DMS114 treated with DMSO at 0.1 percent for 48 hours (cell line): Measurements from ENCODE around the gene TCF7L1.
"Not testable (repeated sequence)": the region's sequence is repeated elsewhere in the genome, so short reads cannot be mapped to it uniquely, and the experiment has no call there.

Source experiments
- DNase-seq: peaks from one replicate; lab custom pipeline; 2025; ENCODE audit not compliant: unreplicated experiment; lab: John Stamatoyannopoulos, UW

TCF7L1 gene

GRCh38 chr2:85277416-85278158 is 144.4 kb downstream of the TCF7L1 start:
- no peak for DNase-seq

- DNase-seq, result no peak
Observed at GRCh38 chr2:85278361-85278760, 145.2 kb downstream of the TCF7L1 start.

DNA sequence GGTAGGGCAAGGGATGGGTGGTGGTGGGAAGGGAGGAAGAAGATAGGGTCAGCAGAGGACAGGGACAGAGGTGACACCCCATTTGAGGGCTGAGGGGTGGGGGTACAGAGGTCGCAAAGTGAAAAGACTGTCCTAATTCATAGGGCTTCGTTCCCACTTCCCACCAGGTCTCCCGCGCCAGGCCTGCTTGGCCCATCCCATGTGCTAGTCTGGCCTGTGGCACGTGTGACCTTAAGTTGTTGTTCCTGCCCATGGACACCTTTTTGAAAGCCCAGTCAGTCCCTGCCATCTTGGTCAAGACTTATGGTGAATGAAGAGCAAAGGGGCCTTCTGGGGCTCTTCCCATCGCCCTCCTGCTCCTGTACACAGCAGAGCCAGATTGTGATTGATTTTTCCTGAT is 148.4 kb downstream of the TCF7L1 start:
- DNase-seq, result no peak

DNA sequence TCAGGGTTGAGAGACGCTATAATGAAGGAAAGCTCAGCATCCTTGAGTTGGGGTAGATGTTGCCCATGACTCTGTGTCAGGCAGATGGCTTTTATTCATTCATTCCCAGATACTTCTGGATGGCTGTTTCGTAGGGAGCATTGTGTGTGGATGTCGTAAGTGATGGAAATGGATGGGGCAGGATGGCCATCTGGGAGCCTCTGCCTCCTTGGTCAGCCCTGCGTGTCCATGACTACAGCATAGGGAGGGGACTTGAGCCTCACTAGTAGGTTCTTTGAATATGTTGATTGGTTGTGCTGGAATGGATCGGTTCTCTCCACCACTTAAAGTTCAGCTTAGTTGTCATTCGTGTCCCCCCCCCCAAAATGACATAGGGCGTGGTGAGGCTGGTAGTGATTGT is 149.7 kb downstream of the TCF7L1 start:
- no peak for DNase-seq

DNA sequence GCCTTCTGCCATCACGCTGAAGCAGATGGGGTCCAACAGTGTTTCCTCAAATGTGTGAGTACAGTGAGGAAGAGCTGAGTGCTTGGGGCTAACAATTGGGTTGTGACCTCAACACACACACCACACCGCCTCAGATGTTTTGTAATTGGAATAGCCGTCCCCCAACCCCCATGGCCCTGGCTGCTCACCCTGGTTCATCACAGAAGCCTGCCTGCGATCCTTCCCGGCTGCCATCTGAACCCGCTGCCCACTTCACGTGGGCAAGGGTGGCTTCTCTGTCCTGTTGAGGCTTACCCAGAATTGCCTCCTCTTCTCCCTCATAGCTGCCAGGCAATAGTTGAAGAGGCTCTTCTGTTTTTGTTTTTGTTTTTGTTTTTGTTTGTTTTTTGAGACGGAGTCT is 150.4 kb downstream of the TCF7L1 start:
- no peak for DNase-seq

GRCh38 chr2:85286918-85287317 is 153.7 kb downstream of the TCF7L1 start:
- DNase-seq, result no peak

GRCh38 chr2:85287721-85288120 is 154.5 kb downstream of the TCF7L1 start:
- DNase-seq, result no peak

DNA sequence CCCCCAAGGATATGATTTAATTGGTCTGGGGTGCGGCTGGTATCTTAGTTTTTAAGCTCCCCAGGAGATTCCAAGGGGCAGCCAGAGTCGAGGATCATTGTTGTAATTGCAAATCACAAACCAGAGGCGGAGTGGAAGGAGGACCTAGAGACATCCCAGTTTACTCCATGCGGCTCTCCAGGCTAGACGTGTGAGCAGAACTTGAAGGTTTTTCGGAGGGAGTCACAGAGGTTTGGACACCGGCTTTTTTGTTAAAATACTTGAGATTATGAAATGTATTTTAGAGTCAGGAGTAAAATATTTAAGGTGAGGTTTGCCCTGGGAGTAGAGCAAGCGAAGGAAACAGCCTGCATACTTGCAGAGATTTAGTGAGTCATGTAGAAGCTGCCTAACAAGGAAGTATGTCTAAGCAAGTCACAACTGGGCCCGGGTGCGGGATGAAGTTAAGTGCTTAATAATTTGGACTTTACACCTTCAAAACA is 155.1 kb downstream of the TCF7L1 start:
- no peak for DNase-seq

GRCh38 chr2:85291425-85292023 is 158.3 kb downstream of the TCF7L1 start:
- no peak for DNase-seq

GRCh38 chr2:85302121-85302520 is 168.9 kb downstream of the TCF7L1 start:
- DNase-seq, result no peak

DNA sequence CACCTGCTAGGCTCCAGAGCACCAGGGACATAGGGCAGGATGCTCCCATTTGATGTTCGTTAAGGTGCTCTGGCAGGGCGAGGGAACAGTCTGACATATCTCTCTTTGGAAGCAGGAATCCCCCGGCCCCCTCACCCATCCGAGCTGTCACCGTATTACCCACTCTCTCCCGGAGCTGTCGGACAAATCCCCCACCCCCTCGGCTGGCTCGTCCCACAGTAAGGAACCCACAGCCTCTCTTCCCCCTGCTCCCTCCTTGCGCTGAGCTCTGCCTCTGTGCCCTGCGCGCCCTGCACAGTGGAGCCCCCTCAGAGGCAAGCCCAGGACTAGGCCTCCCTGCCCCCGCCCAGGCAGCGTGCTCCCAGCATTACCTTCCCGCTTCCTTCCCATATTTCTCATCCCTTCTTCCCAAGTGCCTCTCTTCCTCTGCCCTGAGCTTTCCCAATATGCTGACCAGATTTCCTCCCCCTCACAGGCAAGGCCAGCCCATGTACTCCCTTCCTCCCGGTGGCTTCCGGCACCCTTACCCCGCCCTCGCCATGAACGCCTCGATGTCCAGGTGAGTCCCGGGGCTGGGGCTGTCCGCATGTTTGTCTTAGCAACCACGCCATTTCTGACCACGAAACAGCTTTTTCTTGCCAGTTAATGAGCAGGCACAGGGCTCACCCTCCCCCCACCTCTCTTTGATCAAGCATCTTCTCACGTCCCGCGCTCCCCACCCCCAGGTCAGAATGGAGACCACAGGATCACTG is 170.8 kb downstream of the TCF7L1 start:
- no peak for DNase-seq

- no peak for DNase-seq
Observed at GRCh38 chr2:85307527-85307897, 174.3 kb downstream of the TCF7L1 start.

DNA sequence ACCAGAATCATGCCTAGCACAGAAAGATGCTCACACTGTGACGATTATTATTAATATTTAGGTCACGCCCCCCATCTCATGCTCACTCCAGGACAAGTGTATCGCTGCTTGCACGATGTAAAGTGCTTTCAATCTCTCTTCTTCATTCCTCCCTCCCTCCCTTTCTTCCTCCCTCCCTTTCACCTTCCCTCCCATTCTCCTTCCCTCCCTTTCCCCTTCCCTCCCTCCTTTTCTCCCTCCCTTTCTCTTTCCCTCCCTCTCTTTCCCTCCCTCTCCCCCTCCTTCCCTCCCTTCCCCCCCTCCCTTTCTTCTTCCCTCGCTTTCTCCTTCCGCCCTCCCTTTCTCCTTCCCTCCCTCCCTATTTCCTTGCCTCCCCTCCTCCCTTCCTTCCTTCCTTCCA is 175.0 kb downstream of the TCF7L1 start:
- no peak for DNase-seq

DNA sequence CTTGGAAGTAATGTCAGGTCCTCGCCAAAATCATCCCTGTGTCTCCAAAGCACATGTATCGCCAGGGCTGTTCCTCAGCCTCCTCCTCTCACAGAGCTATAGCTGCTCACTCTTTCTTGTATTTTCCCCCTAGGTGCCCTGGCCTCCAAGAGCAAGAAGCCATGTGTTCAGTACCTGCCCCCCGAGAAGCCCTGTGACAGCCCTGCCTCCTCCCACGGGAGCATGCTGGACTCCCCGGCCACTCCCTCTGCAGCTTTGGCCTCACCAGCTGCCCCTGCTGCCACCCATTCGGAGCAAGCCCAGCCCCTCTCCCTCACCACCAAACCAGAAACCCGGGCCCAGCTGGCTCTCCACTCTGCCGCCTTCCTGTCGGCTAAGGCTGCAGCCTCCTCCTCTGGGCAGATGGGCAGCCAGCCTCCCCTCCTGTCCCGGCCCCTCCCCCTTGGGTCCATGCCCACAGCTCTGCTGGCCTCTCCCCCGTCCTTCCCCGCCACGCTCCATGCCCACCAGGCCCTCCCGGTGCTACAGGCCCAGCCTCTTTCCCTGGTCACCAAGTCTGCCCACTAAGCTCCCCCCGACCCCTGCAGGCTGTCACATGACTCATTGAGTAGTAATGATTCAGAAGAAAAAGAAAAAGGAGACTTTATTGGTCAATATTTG is 175.8 kb downstream of the TCF7L1 start:
- no peak for DNase-seq

DNA sequence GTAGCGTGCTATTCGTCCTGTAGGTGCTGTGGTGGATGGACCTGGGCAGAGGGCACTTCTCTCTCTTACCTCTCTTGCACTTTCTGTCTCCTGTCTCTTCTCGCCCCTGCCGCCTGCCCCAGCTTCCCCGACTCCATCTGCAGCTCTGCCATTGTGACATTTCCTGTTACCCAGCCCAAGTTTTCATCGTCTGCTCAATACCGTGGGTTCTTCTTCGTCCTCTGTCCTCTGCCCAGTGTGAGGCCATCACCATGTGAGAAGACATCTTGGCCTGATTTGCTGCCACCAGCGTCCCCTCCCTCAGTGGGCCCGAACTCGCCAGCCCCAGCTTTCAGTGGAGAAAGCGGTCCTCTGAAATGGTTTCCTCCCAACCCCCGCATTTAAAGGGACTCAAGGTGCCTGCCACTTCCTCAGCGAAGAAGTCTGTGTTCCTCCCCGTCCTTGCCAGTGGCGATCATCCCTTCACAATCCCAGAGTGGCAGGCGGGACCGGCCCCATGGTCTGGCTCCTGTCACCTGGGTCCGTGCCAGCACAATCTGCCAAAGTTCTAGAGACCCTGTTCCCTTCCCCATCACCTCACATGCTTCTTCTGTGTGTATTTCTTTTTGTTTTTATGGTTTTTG is 176.6 kb downstream of the TCF7L1 start:
- DNase-seq, result no peak

DNA sequence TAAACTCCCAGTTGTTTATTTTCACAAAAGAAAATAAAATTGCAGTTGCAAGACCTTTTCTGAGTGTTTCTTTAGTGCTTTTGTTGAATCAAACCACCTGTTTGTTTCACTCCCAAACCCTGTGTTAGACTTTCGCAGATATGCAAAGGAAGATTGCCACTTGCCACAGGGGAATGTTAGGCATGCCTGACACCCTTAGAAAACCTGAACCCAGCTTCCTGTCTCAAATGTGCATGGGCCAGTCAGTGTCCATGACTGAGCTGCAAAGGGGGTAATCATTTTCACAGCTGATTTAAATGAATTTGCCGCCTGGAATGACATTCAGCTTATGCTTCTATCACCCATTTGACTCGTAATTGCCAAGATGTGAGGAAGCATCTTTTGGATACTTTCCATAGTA is 177.1 kb downstream of the TCF7L1 start:
- no peak for DNase-seq

- DNase-seq, result no peak
Observed at GRCh38 chr2:85312404-85312803, 179.2 kb downstream of the TCF7L1 start.

DNA sequence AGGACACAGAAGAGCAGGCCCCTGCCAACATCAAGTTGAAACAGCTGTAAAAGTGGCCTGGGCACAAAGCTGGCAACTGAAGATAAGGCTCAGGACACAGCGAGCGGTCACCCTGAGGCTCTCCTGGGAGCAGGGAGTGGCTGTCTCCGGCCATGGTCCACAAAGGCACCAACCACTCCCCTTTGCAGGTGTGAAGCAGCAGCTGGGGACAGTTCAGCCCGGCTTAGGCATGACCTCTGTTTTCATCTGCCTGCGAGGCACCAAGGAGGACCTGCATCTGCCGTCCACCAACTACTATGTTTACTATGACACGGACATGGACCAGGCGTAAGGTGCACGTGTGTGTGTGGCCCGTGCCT is 181.7 kb downstream of the TCF7L1 start:
- no peak for DNase-seq

DNA sequence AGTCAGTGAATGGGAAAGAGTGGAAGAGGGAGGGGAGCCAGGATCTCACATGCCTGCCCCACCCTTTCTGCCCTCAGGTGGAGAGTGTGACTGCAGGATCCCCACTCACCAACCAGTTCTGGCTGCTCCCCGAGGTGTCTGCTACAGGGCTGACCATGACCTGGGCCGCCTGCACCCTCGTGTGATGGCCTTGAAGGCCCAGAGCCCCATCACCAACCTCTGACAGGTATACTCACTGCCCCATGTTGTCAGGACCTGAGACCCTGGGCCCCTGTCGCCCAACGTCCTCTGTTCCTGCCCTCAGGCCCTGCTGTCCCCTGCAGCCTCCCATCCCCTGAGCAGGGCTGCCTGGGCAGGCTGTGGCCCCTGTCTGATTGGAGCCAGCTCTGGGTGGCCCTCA is 182.7 kb downstream of the TCF7L1 start:
- DNase-seq, result not testable (repeated sequence)

DNA sequence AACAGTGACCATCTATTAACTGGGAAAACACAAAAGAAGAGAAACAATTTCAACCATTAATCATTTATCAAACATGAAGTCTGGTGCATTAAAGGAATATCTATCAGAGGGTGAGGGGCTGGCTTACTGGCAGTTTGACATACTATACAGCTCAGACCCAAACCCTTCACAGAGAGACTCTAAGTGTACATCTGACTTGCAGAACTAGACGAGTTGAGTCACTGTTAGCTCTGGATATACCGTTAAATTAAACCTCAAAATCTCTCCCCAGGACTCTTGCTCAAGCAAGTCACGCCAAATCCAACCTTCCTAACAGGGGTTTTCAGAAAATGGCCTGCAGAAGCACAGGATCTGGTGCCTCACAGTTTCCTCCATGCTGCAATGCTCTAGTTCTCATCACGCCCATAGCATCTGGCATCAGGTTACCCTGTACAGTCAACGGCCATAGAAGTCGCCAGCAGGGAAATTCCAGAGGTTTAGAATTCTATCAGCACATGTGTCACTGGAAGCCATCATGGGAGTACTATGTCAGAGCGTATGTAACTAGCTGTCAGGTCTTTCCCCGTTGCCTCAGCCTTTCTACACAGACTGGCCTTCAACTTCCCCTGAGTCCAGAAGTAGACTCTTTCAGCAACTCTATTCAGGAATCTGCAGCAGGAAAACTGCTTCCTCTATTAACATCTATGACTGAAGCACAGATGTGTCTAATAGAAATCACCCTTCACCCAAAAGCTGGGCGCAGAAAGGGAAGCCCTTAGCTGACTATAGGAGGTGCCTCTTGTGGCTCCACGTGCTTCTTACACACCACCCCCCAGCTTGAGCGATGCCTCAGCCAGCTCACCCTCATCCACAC is 185.3 kb downstream of the TCF7L1 start:
- no peak for DNase-seq
